SK-N-SH (cell line): ENCODE data around the gene FARSA. TPM values are rescaled to one million over a fixed set of nuclear protein-coding genes. Genes with fewer than 3 reads are reported as not detected.

ENCODE experiments used
- CTCF ChIA-PET: fragments of 300-600, 350-600 bp; formaldehyde crosslinking; extraction: SDS; loops from one replicate; lab custom pipeline; 2021; lab: Yijun Ruan, JAX
- POLR2A ChIA-PET: fragments of 350-600 bp; sonication (Branson Sonifier 250); formaldehyde crosslinking; extraction: SDS; loops from one replicate; lab custom pipeline; 2020; ENCODE audit warnings: antibody characterized with exemption, inconsistent platforms; lab: Yijun Ruan, JAX
- DNase-seq: peaks from one replicate; pipeline ENCODE4 v3.0.0; 2012
- H2AFZ ChIP-seq: fragments of 200-600 bp; sonication (generic); 2 replicates; pipeline ENCODE4 v1.8.1; 2016; ENCODE audit warnings: antibody characterized with exemption, mild to moderate bottlenecking, low read depth
- H3F3A ChIP-seq: fragments of 200-600 bp; sonication (generic); replicated peaks from 2 replicates; pipeline ENCODE3; 2016; ENCODE audit warnings: antibody characterized with exemption, mild to moderate bottlenecking; ENCODE audit not compliant: insufficient read depth
- H3K27ac ChIP-seq, 2 experiments: fragments of 200-500 bp in 1 of 2; fragments of 200-600 bp in 1 of 2; sonication (Bioruptor generic) in 1 of 2; sonication (generic), shearing (Covaris generic) in 1 of 2; 2 replicates each; pipeline versions ENCODE4 v1.5.1 to v1.6.1; 2014 to 2016; ENCODE audit warnings: low read depth in 2 of 2, inconsistent platforms in 1 of 2, low read length in 1 of 2, mild to moderate bottlenecking in 1 of 2, mixed read lengths in 1 of 2
- H3K27me3 ChIP-seq: fragments of 200-600 bp; sonication (generic), shearing (Covaris generic); 2 replicates; pipeline ENCODE4 v1.6.1; 2016; ENCODE audit warnings: mixed run types; ENCODE audit not compliant: insufficient read depth
- H3K36me3 ChIP-seq, 2 experiments: fragments of 200-500 bp in 1 of 2; fragments of 200-600 bp in 1 of 2; sonication (Bioruptor generic) in 1 of 2; sonication (generic) in 1 of 2; replicated peaks in 1 of 2; 2 replicates each; pipeline versions ENCODE3 to v1.5.1; 2014 to 2016; ENCODE audit warnings: low read length in 1 of 2, mild to moderate bottlenecking in 1 of 2; ENCODE audit not compliant: insufficient read depth in 2 of 2, control insufficient read depth in 1 of 2
- H3K4me1 ChIP-seq, 2 experiments: fragments of 200-500 bp in 1 of 2; fragments of 200-600 bp in 1 of 2; sonication (Bioruptor generic) in 1 of 2; sonication (generic), shearing (Covaris generic) in 1 of 2; 2 replicates each; pipeline versions ENCODE4 v1.5.1 to v1.6.1; 2014 to 2016; ENCODE audit warnings: low read depth in 1 of 2, low read length in 1 of 2, mixed run types in 1 of 2; ENCODE audit not compliant: insufficient read depth in 2 of 2, control insufficient read depth in 1 of 2
- H3K4me2 ChIP-seq: fragments of 200-600 bp; sonication (generic), shearing (Covaris generic); 2 replicates; pipeline ENCODE4 v1.6.1; 2017; ENCODE audit warnings: mixed run types
- H3K4me3 ChIP-seq, 2 experiments: fragments of 200-500 bp in 1 of 2; fragments of 200-600 bp in 1 of 2; sonication (Bioruptor generic) in 1 of 2; sonication (generic), shearing (Covaris generic) in 1 of 2; 2 replicates each; pipeline versions ENCODE4 v1.5.1 to v1.8.1; 2014 to 2016; ENCODE audit warnings: low read depth in 2 of 2, inconsistent platforms in 1 of 2, low read length in 1 of 2, mild to moderate bottlenecking in 1 of 2, mixed read lengths in 1 of 2, moderate library complexity in 1 of 2
- H3K79me2 ChIP-seq: fragments of 200-600 bp; sonication (generic); 2 replicates; pipeline ENCODE4 v1.8.1; 2017; ENCODE audit warnings: mild to moderate bottlenecking; ENCODE audit not compliant: insufficient read depth
- H3K9ac ChIP-seq: fragments of 200-600 bp; sonication (generic); 2 replicates; pipeline ENCODE4 v1.6.1; 2017; ENCODE audit warnings: mixed run types
- H3K9me2 ChIP-seq: fragments of 200-600 bp; sonication (generic); 2 replicates; pipeline ENCODE4 v1.6.1; 2017; ENCODE audit warnings: mixed run types
- H3K9me3 ChIP-seq: fragments of 200-600 bp; sonication (generic); 2 replicates; pipeline ENCODE4 v1.6.1; 2017; ENCODE audit warnings: mixed run types, mild to moderate bottlenecking, moderate library complexity
- H4K20me1 ChIP-seq: fragments of 200-600 bp; sonication (generic); 2 replicates; pipeline ENCODE4 v1.6.1; 2017; ENCODE audit warnings: mild to moderate bottlenecking, mixed run types; ENCODE audit not compliant: insufficient read depth
- EZH2phosphoT487 ChIP-seq: fragments of 200-600 bp; sonication (generic); IDR thresholded peaks from 2 replicates; pipeline ENCODE4 v1.6.1; 2017; ENCODE audit warnings: low read depth, mixed run types, mild to moderate bottlenecking, antibody characterized with exemption, moderate library complexity, borderline replicate concordance
- FOSL2 ChIP-seq: IDR thresholded peaks from 2 replicates; pipeline ENCODE4 v1.4.0; 2012; ENCODE audit warnings: low read depth, mild to moderate bottlenecking, moderate library complexity, borderline replicate concordance
- JUND ChIP-seq: IDR thresholded peaks from 2 replicates; pipeline ENCODE4 v1.4.0; 2012
- MAX ChIP-seq: IDR thresholded peaks from 2 replicates; pipeline ENCODE4 v1.4.0; 2012; ENCODE audit warnings: low read depth
- MEF2A ChIP-seq: IDR thresholded peaks from 2 replicates; pipeline ENCODE4 v1.4.0; 2012; ENCODE audit warnings: low read depth, borderline replicate concordance
- RAD21 ChIP-seq: IDR thresholded peaks from 2 replicates; pipeline ENCODE4 v1.6.1; 2012; ENCODE audit warnings: mild to moderate bottlenecking, low read length
- REST ChIP-seq: IDR thresholded peaks from 2 replicates; pipeline ENCODE4 v1.6.1; 2012; ENCODE audit warnings: mild to moderate bottlenecking, low read depth, low read length, moderate library complexity
- SMC3 ChIP-seq: IDR thresholded peaks from 2 replicates; pipeline ENCODE4 v1.6.1; 2012; ENCODE audit warnings: low read depth, low read length, improper control_type of control experiment
- WGBS: methylation state at CpG from one replicate; pipeline ENCODE4 v1.1.6; 2017; ENCODE audit warnings: low lambda C conversion rate; 5-methylcytosine and 5-hydroxymethylcytosine counted together
- polyA plus RNA-seq, 3 experiments: library from polyadenylated mRNA; depleted of rRNA; stranded (reverse); fragments of >200 nt; gene quantifications; 2 replicates each; pipeline ENCODE4 v1.2.3, GENCODE V29; 2012
- TF ChIP-seq, protein P1 (sequence below): IDR thresholded peaks from 2 replicates; pipeline ENCODE4; 2012
- TF ChIP-seq, protein P2 (sequence below): fragments of 200-600 bp; sonication (generic); IDR thresholded peaks from 2 replicates; pipeline ENCODE4 v1.6.1; 2017; ENCODE audit warnings: antibody characterized with exemption, mild to moderate bottlenecking, moderate library complexity

Gene FARSA
- polyA plus RNA-seq, 1 of the 3 experiments (the other 2 are of a cell fraction), result 170 TPM

DNA sequence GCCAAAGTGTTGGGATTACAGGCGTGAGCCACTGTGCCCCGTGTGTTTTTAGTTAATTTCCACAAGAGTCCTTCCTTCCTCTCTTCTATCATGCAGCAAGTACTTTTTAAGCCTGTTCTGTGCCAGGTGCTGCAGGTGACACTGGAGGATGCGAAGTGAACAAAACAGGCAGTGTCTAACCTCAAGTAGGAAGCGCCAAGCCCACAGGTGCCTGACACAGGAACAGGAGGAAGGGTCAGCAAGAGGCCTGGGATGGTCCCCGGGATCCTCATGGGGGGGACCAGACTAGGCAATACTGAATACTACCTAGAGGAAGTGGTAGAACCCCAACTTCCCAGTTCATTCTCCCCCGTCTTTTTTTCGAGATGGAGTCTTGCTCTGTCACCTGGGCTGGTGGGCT is 3.1 kb upstream of the FARSA start:
- H3K4me1 ChIP-seq, result peaks cover 19 to 33% of the 10 kb centered on the region in 2 experiments; a peak in 3 of 4 replicates
- H3K9me2 ChIP-seq, result no peaks in the 10 kb centered on the region
- DNase-seq, result no peak
- no peak overlapping the region for H3K4me2 ChIP-seq
- H4K20me1 ChIP-seq, result peaks cover 30% of the 10 kb centered on the region
- H2AFZ ChIP-seq, result no peak overlapping the region
- 91% methylated on average over 7 of the region's 7 CpGs for WGBS
- ChIA-PET CTCF (no interaction called here), POLR2A (interaction anchor here (1.8 to 3.3 kb wide), 3 partner anchors 17 to 46 kb away, joined by 8 to 16 read pairs (median 12); partner anchors contain the start of genes GCDH and SYCE2)
- no peaks in the 10 kb centered on the region for H3K27me3 ChIP-seq
- TF ChIP-seq, protein P1, sequence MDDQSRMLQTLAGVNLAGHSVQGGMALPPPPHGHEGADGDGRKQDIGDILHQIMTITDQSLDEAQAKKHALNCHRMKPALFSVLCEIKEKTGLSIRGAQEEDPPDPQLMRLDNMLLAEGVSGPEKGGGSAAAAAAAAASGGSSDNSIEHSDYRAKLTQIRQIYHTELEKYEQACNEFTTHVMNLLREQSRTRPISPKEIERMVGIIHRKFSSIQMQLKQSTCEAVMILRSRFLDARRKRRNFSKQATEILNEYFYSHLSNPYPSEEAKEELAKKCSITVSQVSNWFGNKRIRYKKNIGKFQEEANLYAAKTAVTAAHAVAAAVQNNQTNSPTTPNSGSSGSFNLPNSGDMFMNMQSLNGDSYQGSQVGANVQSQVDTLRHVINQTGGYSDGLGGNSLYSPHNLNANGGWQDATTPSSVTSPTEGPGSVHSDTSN, result no peak
- TF ChIP-seq SMC3 (no peak), REST (no peak), JUND (no peak), FOSL2 (no peak), EZH2phosphoT487 (no peak), MAX (no peak)
- TF ChIP-seq, protein P2, sequence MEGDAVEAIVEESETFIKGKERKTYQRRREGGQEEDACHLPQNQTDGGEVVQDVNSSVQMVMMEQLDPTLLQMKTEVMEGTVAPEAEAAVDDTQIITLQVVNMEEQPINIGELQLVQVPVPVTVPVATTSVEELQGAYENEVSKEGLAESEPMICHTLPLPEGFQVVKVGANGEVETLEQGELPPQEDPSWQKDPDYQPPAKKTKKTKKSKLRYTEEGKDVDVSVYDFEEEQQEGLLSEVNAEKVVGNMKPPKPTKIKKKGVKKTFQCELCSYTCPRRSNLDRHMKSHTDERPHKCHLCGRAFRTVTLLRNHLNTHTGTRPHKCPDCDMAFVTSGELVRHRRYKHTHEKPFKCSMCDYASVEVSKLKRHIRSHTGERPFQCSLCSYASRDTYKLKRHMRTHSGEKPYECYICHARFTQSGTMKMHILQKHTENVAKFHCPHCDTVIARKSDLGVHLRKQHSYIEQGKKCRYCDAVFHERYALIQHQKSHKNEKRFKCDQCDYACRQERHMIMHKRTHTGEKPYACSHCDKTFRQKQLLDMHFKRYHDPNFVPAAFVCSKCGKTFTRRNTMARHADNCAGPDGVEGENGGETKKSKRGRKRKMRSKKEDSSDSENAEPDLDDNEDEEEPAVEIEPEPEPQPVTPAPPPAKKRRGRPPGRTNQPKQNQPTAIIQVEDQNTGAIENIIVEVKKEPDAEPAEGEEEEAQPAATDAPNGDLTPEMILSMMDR, result no peak
- H3K9me3 ChIP-seq, result no peaks in the 10 kb centered on the region
- peaks cover 51% of the 10 kb centered on the region for H3K79me2 ChIP-seq
- peaks cover 17 to 26% of the 10 kb centered on the region in 2 experiments for H3K36me3 ChIP-seq
- H3K27ac ChIP-seq, result no peak overlapping the region
- peaks cover 29% of the 10 kb centered on the region for H3F3A ChIP-seq
- H3K9ac ChIP-seq, result no peak overlapping the region
- no peak overlapping the region for H3K4me3 ChIP-seq

GRCh38 chr19:12935071-12935470 is 1.6 kb upstream of the FARSA start:
- WGBS, result 98% methylated on average over 10 of the region's 10 CpGs
- Histone ChIP-seq H3K27ac (no peak overlapping the region), H3K4me3 (no peak overlapping the region), H3K9me2 (no peaks in the 10 kb centered on the region), H3K9ac (no peak overlapping the region), H4K20me1 (peaks cover 16% of the 10 kb centered on the region), H3K36me3 (peaks cover 14 to 15% of the 10 kb centered on the region in 2 experiments), H3K27me3 (no peaks in the 10 kb centered on the region), H2AFZ (no peak overlapping the region), H3K79me2 (peaks cover 49% of the 10 kb centered on the region), H3K4me1 (peaks cover 11 to 23% of the 10 kb centered on the region in 2 experiments; a peak in 3 of 4 replicates), H3F3A (peaks cover 14% of the 10 kb centered on the region), H3K4me2 (no peak overlapping the region), H3K9me3 (no peaks in the 10 kb centered on the region)
- no peak for TF ChIP-seq RAD21
- no peak for TF ChIP-seq MEF2A
- CTCF ChIA-PET, result interaction anchor here (2.0 kb wide), 1 partner anchor 31 kb away, joined by 9 read pairs; no protein-coding TSS in a partner anchor
- POLR2A ChIA-PET, result interaction anchor here (0.6 kb wide), 1 partner anchor 53 kb away, joined by 4 read pairs; no protein-coding TSS in a partner anchor
- DNase-seq, result no peak
